NCI-H82 treated with DMSO at 0.1 percent for 48 hours (cell line): Measurements from ENCODE around the gene EXOC4.
A peak's percentile ranks its signal among the peaks of the same experiment; 100 is the strongest.
"Not testable (repeated sequence)": the region's sequence is repeated elsewhere in the genome, so short reads cannot be mapped to it uniquely, and the experiment has no call there.

Source experiments
- DNase-seq: peaks from one replicate; lab custom pipeline; 2025; ENCODE audit not compliant: unreplicated experiment; lab: John Stamatoyannopoulos, UW

EXOC4 gene

DNA sequence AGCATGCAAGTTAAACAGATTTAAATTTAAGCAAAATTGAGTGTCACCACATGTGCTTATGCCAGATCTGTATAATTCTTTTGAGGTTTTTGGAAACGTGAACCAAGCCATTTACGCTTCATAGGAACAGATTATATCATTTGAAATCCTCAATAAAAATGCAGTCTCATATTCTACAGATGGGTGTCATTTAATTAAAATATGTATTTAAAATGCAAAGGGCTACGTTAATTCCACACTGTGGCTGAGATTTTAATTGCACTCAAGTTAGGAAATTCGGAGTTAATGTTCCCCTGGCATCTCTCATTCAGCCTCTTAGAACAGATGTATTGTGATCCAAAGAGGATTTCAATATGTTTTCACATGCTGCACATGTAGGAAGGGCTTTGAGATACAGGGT is 709.8 kb downstream of the EXOC4 start:
- DNase-seq = no peak

DNA sequence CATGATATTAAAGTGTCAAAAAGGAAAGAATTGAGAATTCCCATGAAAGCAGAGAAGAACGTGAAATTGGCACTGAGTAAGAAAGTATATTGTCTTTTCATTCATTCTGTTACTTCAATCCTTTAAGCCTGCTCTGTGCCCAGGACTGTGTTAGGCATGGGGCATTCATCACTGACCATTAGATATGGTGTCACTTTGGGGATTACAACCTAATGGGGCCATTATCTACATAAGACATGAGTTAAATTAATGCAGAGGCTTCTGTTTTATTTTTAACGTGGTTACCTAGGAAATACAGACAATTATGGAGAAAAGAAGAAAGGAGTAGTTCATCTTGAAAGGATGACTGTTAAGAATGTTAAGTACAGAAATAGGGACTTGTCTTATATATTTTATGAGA is 710.8 kb downstream of the EXOC4 start:
- DNase-seq = no peak

DNA sequence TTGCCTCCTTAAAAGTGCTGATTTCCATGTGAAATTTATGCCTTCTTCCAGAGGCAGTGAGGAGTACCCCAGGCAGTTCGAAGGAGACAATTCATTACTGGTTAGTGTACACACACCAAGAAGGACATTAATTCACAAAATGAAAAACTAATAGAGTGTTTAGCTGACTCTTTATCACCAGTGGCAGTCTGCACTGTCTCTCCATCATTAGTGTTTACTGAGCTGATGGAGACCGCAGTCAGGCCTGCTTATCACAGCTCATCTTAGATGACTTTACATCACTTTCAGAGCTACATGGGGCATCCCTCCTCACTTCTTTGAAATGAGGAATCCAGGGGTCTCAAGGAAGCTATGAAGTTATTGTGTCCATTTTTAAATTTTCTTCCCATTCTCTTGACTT is 718.7 kb downstream of the EXOC4 start:
- DNase-seq = no peak

DNA sequence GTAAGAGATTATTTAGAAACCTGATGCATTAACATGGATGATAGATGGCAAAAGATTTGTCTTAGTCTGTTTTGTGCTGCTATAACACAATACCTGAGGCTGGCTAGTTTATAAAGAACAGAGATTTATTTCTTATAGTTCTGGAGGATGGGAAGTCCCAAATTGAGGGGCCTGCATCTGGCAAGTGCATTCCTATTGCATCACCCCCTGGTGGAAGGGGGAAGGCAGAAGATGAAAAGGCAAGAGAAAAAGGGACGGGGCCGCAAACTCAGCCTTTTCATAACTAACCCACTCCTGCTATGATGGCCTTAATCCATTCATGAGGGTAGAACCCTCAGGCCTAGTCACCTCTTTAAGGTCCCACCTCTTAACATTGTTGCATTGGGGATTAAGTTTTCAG is 720.8 kb downstream of the EXOC4 start:
- no peak for DNase-seq

DNA sequence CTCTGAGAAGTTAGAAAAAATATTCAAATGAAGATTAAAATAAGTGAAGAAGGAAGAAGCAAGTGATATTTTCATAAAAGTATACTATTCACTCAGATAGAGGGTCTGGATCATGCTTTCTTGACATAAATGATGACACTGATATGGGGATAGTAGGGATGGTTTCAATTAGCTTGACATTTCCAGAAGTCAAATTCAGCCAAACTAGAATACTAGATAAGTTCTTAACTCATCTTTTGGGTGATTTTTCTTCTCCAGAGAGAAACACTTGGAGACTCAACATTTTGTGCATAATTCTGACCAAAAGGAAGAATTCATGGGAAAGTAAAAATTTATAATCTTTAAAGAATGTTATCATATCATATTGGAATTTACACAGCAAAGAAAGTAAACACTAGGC is 722.3 kb downstream of the EXOC4 start:
- DNase-seq = no peak

DNA sequence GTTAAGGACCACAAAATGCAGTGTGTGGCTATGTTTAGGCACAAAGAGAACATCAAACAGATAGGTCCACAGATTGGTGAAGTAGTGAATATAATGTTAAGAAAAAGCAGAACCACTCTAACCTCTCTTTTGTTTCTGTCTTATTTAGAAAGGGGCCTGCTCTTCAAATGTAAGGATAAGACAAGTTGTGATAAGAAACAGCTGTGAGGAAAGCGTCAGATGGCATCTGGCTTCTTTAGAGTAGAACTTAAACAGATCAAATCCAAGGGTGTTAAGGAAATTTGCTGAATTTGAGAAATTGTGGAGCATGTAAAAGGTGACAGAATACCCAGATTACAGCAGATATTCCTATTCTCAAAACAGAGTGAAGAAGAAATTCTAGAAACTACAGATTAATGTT is 723.3 kb downstream of the EXOC4 start:
- no peak for DNase-seq

DNA sequence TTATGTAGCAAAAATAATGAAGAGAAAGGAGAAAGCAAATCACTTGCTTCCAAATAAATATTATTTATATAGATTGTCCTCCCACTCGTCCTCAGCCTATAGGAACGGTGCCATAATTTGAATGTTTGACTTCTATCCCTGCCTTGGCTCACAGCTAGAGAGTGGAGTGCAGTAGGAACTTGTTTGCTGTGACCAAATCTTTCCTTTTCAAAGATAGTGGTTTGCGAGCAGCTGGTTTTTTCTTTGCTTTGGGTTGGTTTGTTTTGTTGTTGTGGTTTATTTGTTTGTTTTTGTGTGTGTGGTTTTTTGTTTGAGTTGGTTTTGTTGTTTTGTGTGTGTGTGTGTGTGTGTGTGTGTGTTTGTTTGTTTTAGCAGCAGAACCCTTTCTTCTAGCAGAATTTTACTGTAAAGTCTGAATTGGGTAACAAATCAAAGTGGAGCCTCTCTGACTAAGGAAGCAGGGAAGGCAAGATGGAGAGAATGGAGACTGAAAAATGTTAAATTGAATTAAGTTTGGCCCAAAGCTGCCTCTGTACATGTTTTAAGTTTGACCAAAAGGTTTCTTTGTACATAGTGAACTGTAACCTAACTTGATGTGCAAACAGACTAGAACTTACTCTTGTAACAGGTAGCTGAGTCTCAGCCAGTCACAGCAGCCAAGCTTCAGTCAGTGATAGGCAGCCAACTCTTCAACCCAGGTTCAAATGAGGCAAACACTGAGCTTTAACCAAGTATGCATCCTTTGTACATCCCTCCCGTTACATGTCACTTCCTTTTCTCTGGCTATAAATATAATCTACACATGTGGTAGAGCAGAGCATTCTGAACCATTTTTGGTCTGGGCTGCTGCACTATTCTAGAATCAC is 724.8 kb downstream of the EXOC4 start:
- DNase-seq = no peak

DNA sequence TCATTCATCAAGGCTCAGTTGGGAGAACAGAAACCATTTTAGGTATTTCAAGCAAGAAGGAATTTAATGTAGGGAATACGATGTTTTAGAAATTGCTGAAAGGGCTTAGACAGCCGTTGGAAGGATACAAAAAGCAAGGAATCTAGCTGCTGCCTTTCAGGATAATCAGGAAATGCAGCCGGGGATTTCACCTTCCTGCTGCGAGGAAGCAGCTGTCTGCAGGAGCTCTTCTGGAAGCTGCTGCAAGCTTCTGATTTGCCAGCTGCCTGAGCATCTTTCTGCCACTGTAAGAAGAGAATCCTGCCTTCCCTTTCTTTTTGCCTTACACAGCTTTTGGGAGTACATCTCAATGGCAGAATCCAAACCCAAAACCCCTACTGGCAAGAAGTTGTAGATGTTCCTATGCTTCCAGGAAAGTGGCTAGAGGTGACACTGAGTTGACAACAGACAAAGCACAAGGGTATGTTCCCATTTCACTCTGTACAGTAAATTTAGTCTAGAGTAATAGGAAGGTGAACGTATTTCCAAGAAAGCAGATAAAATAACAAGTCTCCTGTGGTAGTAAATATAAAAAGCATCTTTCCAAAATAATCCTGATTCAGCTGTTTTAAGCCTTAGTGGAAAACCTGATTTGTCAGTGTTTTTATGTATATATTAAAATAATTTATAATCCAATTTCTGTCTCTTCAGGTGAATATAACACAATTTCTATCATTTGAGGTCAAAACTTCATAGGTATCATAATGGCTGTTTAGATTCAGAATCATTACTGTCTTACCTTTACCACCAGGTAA is 725.8 kb downstream of the EXOC4 start:
- DNase-seq = no peak

DNA sequence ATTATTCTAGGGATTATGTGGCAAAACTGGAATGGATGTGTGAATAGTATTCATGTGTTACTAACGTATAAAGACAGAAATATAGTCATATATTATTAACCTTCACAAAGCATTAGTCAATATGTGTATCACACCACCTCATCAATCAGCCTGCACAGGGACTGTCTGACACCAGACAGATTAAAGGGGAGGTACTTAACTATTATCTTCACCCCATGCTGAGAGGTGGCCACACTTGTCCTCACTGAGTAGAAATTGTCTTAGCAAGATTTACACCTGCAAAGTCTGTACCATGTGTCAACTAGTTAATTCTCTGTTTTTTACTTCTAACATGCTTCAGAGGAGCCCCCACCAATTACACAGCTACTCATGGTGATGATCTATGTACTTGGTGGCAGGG is 727.9 kb downstream of the EXOC4 start:
- no peak for DNase-seq

DNA sequence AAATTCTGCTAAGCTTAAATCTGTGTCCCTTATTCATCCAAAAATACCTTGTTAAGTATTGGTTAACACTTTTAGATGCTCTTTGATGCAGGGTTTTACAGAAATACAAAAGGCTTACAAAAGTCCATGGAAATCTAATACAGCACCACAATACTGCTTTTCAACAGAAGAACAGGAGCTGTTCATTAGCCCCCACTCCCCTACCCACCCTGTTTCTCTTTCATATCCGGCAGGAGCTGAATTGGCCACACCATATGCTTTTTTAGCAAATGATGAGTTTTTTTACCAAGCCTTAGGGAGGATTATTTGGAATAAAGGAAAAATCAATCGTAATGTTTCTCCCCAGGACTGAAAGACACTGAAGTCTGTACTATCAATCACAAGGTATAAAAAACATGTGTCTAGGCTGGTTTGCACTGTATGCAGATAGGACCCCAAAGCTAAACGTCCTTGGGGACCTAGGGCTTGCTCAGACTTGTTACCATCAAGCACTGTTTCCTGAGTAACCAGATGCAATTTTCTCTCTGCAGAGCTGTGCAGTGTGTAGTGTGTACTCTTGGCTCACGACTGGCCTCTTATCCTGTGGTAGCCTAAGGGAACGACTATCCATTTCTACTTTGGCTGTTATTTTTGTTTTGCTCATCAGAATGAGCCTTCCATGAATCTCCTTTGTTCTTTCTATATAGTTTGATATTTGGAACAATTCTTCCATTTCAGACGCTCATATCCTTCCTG is 731.0 kb downstream of the EXOC4 start:
- no peak for DNase-seq

DNA sequence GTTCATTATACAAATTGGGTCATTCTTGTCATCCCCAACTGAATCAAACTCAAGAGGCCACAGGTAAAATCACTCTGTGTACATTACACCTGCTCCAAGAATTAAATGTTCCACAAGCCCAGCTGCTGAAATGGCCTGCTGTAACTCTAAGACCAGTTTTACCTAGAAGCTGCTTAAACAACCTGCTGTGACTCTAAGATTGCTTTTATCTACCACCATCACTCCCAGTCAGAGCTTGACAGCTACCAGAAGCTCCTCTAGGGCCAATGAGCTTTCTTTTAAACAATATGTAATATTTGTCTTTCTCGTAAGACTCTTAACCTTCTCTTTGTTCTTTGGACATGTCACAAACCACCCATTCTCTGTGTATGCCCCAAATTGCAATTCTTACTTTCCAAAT is 732.4 kb downstream of the EXOC4 start:
- no peak for DNase-seq

DNA sequence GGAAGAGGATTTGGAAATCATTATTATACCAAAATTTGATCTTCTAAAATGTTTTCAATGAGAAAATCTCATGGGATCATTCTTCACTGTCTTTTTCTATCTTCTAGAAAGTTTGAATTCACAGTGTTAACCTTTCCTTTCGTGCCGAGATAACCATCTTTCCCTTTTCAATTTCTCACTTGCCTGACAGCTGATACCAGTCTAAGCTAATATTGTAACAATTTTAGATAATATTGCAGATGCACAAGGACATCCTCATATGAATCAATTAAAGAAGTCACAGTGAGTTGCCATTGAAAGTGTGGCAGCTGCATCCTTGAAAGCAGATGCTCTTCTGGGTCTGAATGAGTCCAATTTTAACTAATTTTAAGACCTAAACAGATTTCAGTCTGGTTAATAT is 734.7 kb downstream of the EXOC4 start:
- DNase-seq = no peak

DNA sequence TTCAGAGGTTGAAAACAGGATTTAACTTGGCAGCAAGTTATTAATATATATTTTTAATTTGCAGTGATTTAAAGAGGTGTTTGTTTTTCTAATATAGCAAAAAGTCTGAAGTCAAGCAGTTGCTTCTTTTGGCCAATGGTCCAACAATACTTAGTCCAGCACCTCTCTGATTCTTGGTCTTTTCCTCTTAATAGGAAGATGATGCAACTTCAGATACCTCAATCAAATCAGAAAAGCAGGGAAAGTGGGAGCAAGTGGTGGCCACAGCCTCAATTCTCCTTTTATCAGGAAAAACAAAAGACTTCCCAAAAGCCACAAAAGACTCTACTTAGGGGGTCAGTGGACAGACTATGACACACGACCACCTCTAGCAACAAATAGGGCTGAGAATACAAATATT is 740.7 kb downstream of the EXOC4 start:
- DNase-seq = no peak

DNA sequence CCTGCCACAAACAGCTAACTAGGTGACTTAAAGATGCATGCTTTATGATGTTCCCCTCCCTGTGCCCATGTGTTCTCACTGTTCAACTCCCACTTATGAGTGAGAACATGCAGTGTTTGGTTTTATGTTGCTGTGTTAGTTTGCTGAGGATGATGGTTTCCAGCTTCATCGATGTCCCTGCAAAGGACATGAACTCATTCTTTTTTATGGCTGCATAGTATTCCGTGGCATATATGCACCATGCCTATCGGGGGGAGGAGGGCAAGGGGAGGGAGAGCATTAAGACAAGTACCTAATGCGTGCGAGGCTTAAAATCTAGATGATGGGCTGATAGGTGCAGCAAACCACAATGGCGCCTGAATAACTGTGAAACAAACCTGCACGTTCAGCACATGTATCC is 741.2 kb downstream of the EXOC4 start:
- not testable (repeated sequence) for DNase-seq

DNA sequence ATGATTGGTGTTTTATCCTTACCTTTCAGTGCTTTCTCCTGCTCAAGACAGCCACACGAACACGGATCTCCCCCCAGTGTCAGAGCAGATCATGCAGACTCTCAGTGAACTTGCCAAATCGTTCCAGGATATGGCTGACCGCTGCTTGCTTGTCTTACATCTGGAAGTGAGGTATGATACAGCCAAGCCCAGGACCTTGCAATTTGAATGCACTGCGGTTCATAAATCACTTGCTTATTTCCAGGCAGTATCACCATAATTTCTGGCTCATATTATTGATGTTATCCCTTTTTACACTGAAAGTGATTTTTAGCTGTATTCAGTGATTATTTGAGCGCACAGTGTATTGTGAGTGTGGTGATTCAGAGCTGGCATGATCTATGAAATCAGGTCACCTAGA is 744.6 kb downstream of the EXOC4 start:
- no peak for DNase-seq

DNA sequence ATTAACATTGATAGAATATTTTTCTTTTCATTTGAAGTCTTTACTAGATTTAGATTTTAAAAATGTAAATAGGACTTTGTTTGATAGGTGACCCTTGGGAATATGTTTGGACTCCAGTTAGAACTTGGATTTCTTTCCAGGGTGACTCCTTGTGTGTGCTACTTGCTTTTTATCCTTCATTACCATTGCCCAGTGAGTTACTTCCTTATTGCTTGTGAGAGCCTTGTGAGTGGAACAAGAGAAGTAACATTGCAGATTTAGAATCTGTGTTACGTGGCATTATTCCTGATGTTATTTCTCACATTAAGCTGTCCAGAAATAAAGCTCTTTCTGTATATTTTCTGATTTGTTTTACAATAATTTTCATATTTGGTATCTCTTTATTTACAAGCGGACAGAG is 746.3 kb downstream of the EXOC4 start:
- DNase-seq = no peak

DNA sequence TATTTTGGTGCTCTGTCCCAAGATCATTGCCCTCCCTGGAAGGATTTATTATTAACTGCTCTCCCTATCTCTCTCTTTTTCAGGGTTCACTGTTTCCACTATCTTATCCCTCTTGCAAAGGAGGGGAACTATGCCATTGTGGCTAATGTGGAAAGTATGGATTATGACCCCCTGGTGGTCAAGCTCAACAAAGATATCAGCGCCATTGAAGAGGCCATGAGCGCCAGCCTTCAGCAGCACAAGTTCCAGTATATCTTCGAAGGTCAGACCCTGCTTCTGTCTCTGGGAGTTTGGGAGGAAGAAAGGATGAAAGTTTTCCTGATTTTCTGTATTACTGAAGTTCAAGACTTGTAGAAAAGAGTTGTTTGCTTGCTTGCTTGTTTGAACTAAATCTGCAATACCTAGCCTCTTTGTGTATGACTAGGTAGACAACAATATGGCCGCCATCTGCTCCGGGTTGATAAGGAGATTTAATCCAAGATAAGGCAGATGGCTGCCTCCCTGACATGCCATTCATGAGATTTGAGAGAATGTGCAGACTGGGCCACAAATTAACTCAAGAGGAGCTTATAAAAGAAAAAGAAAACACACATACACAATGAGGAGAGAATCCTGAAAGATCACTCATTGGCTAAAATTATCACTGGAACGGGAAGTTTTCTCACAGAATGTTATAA is 752.1 kb downstream of the EXOC4 start:
- DNase-seq = peak; percentile 81

DNA sequence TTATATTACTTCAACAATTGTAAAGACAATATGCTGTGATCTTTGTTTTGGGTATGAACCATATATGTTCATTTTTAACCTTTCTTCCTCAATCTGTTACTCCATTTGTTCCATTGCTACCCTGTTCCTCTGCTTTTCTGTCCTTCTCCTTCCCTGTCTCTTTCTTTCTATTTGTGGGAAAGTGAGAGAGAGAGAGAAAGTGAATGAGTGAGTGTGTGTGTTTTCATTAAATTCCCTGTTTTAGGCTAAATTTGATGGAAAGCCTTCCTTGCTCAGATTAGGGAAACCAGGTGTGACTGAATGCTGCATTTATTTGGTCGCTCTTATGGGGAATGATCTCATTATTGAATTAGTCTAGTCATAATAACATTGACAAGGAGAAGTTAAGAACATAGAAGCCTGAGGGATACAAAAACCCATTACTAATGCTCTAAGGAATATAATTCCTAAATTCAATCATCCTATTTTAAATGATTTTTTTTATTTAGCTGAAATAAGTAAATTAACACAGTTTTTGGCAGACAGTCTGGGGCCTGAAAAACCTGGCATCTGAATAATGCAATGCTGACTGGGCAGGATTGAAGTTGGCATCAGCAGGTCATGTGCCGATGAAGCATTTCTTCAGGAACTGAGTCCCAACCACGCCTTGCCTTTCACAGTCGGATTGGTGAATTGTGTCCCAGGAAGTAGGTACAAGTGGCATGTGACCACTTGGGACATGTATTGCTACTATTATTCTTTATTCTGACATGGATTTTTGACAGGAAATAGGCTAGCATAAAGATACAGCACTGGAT is 756.6 kb downstream of the EXOC4 start:
- DNase-seq = peak; percentile 63

DNA sequence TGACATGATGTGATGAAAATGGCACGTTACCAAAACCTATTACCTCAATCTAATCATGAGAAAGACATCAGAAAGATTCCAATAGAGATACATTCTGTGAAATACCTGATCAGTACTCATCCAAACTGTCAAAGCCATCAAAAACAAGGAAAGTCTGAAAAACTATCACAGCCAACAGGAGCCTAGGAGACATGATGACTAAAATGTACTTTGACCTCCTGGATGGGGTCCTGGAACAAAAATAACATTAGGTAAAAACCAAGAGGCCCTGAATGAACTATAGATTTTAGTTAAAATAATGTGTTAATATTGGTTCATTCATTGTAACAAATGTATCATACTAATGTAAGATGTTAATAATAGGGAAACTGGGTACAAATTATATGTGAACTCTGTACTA is 760.4 kb downstream of the EXOC4 start:
- no peak for DNase-seq

DNA sequence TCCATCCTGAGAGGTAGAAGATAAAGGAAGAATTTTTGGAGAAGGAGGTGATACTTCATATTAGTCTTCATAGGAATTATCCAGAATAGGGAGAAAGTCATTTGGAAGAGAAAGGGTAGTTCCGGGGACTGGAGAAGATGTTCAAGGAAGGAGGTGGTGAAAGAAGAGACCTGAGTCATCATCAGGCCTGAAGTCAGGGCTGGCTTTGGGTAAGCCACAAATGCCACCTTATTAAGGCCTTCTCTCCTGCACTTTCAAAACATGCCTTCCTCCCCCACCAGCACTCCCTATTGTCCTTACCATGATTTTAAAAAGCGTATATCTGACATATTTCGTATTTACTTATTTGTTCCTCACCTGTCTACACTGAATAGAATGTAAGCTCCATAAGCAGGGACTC is 762.1 kb downstream of the EXOC4 start:
- DNase-seq = no peak
